ENCODE measurements around the gene TNKS1BP1. TPM values are rescaled to one million over a fixed set of nuclear protein-coding genes. Genes with fewer than 3 reads are reported as not detected.

TNKS1BP1 gene
- total and polyA plus RNA-seq, 8 donors = 119 to 203 (median 141) TPM

- Histone ChIP-seq H3K4me3 (no peak overlapping the region), H3K4me1 (peaks cover 34 to 84% of the 10 kb centered on the region in 2 donors), H3K27ac (no peak overlapping the region), H3K36me3 (peaks cover 0 to 38% of the 10 kb centered on the region in 2 donors), H3K27me3 (peaks cover 0 to 5% of the 10 kb centered on the region in 2 donors), H3K9me3 (no peaks in the 10 kb centered on the region)
- no peak for TF ChIP-seq CTCF (IDR thresholded peaks at IDR 0.05)
- no peak for ATAC-seq
- intact Hi-C loops (cut with DNase I) = no loop called here
- no peak for DNase-seq
These were observed 17.0 kb downstream of the TNKS1BP1 start for GRCh38 chr11:57307666-57308270.

- H3K4me3 ChIP-seq = no peak overlapping the region
- DNase-seq (peak in 1 of 4 donors; percentile 45), ATAC-seq (no peak)
- peaks cover 0 to 38% of the 10 kb centered on the region in 2 donors for H3K36me3 ChIP-seq
- peaks cover 0 to 5% of the 10 kb centered on the region in 2 donors for H3K27me3 ChIP-seq
- no peaks in the 10 kb centered on the region for H3K9me3 ChIP-seq
- H3K27ac ChIP-seq = no peak overlapping the region
- H3K4me1 ChIP-seq = peaks cover 29 to 77% of the 10 kb centered on the region in 2 donors
- intact Hi-C loops (cut with DNase I) = no loop called here
- no peak for TF ChIP-seq CTCF (IDR thresholded peaks at IDR 0.05)
These were observed 17.7 kb downstream of the TNKS1BP1 start for GRCh38 chr11:57306940-57307565.

- no peak for TF ChIP-seq CTCF (IDR thresholded peaks at IDR 0.05)
- peaks cover 0 to 4% of the 10 kb centered on the region in 2 donors for H3K27me3 ChIP-seq
- no peak overlapping the region for H3K4me3 ChIP-seq
- peaks cover 24 to 69% of the 10 kb centered on the region in 2 donors for H3K4me1 ChIP-seq
- DNase-seq (peak in 1 of 4 donors; percentile 49), ATAC-seq (no peak)
- H3K36me3 ChIP-seq = peaks cover 0 to 46% of the 10 kb centered on the region in 2 donors
- no peaks in the 10 kb centered on the region for H3K9me3 ChIP-seq
- H3K27ac ChIP-seq = no peak overlapping the region
- intact Hi-C loops (cut with DNase I) = no loop called here
These were observed 18.4 kb downstream of the TNKS1BP1 start for GRCh38 chr11:57306161-57306876.

- H3K36me3 ChIP-seq = peaks cover 0 to 54% of the 10 kb centered on the region in 2 donors
- H3K4me1 ChIP-seq = peaks cover 18 to 62% of the 10 kb centered on the region in 2 donors
- H3K27ac ChIP-seq = no peak overlapping the region
- no peaks in the 10 kb centered on the region for H3K9me3 ChIP-seq
- DNase-seq = no peak
- no peak overlapping the region for H3K4me3 ChIP-seq
- no peaks in the 10 kb centered on the region for H3K27me3 ChIP-seq
- no peak for ATAC-seq
- TF ChIP-seq CTCF (IDR thresholded peaks at IDR 0.05) = no peak
- intact Hi-C loops (cut with DNase I) = no loop called here
These were observed 19.2 kb downstream of the TNKS1BP1 start for GRCh38 chr11:57305523-57305922.
